ENCODE results near the gene C5orf46. TPM values are rescaled to one million over a fixed set of nuclear protein-coding genes. Genes with fewer than 3 reads are reported as not detected.

Gene C5orf46
- total and polyA plus RNA-seq, 2 of the 4 experiments (the other 2 are of a cell fraction), result 1.3 TPM; not detected in 1

DNA sequence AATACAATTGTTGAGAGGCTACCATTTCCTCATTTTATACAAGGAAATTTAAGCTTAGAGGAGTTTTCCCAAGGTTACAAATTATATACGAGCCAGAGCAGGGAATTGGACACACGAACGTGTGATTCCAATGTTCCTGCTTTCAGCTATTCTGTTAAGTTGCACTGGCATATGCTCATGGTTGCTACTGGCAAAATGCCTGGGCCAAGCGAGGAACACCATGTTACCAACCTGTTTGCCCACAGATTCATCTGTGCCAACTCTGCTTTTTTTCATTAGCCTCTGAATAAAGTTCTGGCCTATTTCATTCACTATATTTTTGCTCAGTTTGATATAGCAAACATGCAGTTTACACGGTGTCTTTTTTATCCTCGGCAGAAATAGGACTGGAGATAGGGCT, 5.1 kb upstream of the C5orf46 start:
- no peak overlapping the region for H2AFZ ChIP-seq (replicated peaks; ENCODE audit: low read length, poor library complexity)
- H3K9me1 ChIP-seq (ENCODE audit: insufficient read depth, low read length), result peaks cover 3% of the 10 kb centered on the region; the same call in 1 of the 2 replicates
- H2AK5ac ChIP-seq (ENCODE audit: low read depth, low read length), result no peak overlapping the region
- no TSS peak for BruUV-seq (replicated peaks)
- H3K36me3 ChIP-seq (ENCODE audit: control insufficient read depth, insufficient read depth, low read length), result no peaks in the 10 kb centered on the region
- no peak overlapping the region for H3K56ac ChIP-seq (ENCODE audit: extremely low read depth, insufficient read depth, low read length)
- no peak overlapping the region for H2BK15ac ChIP-seq (ENCODE audit: low read depth, low read length)
- no peak overlapping the region for H2BK5ac ChIP-seq (ENCODE audit: low read depth, low read length, poor library complexity, severe bottlenecking)
- no peaks in the 10 kb centered on the region for H3K79me1 ChIP-seq (ENCODE audit: low read depth in 1 of 2, low read length in 2 of 2)
- no peak overlapping the region for H4K8ac ChIP-seq (ENCODE audit: low read depth in 2 of 2, low read length in 2 of 2)
- H3K4me1 ChIP-seq (ENCODE audit: control insufficient read depth, insufficient read depth, low read length), result peaks cover 3% of the 10 kb centered on the region; the same call in 1 of the 2 replicates
- ChIA-PET CTCF (no interaction called here), POLR2A (ENCODE audit: unreplicated experiment) (no interaction called here)
- dilution Hi-C loops (cut with HindIII; ENCODE audit: low sequenced_read_pairs, unreplicated experiment), result no loop called here
- no peak overlapping the region for H2BK120ac ChIP-seq (ENCODE audit: low read depth, low read length)
- H4K5ac ChIP-seq (ENCODE audit: low read depth, low read length), result no peak overlapping the region
- intact Hi-C loops (cut with micrococcal nuclease), result no loop called here
- DNase-seq, result no peak
- in situ Hi-C loops (cut with MboI; ENCODE audit: low sequenced_read_pairs), result no loop called here
- H3K4ac ChIP-seq (ENCODE audit: low read depth, low read length), result no peak overlapping the region
- H2AK9ac ChIP-seq (replicated peaks; ENCODE audit: low read depth, low read length, poor library complexity), result no peak overlapping the region
- H3K4me3 ChIP-seq (ENCODE audit: insufficient read depth, low read depth, low read length), result no peak overlapping the region
- no peaks in the 10 kb centered on the region for H3K27me3 ChIP-seq (ENCODE audit: control insufficient read depth, insufficient read depth, low read length)
- no peak for ATAC-seq (ENCODE audit: low read depth)
- H3K23ac ChIP-seq (ENCODE audit: low read depth, low read length), result no peak overlapping the region
- H3K4me2 ChIP-seq (ENCODE audit: low read depth, low read length), result no peak overlapping the region
- H4K20me1 ChIP-seq (ENCODE audit: insufficient read depth, low read length), result no peaks in the 10 kb centered on the region
- no peak overlapping the region for H3K27ac ChIP-seq (ENCODE audit: insufficient read depth, low read length)
- TF ChIP-seq RCOR1 (IDR thresholded peaks at IDR 0.05; ENCODE audit: insufficient replicate concordance, low read length) (no peak), CHD1 (IDR thresholded peaks at IDR 0.05; ENCODE audit: low read depth, low read length) (no peak), NFE2L2 (IDR thresholded peaks at IDR 0.05; ENCODE audit: low read depth, low read length) (no peak), CEBPB (IDR thresholded peaks at IDR 0.05; ENCODE audit: low read depth, low read length) (no peak), MAFK (IDR thresholded peaks at IDR 0.05; ENCODE audit: low read depth, low read length) (no peak), RAD21 (IDR thresholded peaks at IDR 0.05; ENCODE audit: low read length) (no peak), FOS (IDR thresholded peaks at IDR 0.05; ENCODE audit: low read depth, low read length) (no peak), RFX5 (IDR thresholded peaks at IDR 0.05; ENCODE audit: low read depth, low read length) (no peak), POLR2A (IDR thresholded peaks at IDR 0.05; ENCODE audit: low read depth, low read length) (no peak), SMC3 (IDR thresholded peaks at IDR 0.05; ENCODE audit: low read depth, low read length) (no peak), MAZ (IDR thresholded peaks at IDR 0.05; ENCODE audit: borderline replicate concordance, low read depth, low read length) (no peak), MXI1 (IDR thresholded peaks at IDR 0.05; ENCODE audit: borderline replicate concordance, low read depth, low read length) (no peak), BHLHE40 (IDR thresholded peaks at IDR 0.05; ENCODE audit: low read depth, low read length) (no peak)
- TF ChIP-seq, protein P1, sequence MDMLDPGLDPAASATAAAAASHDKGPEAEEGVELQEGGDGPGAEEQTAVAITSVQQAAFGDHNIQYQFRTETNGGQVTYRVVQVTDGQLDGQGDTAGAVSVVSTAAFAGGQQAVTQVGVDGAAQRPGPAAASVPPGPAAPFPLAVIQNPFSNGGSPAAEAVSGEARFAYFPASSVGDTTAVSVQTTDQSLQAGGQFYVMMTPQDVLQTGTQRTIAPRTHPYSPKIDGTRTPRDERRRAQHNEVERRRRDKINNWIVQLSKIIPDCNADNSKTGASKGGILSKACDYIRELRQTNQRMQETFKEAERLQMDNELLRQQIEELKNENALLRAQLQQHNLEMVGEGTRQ (IDR thresholded peaks at IDR 0.05; ENCODE audit: low read depth, low read length), result no peak
- TF ChIP-seq, protein P2, sequence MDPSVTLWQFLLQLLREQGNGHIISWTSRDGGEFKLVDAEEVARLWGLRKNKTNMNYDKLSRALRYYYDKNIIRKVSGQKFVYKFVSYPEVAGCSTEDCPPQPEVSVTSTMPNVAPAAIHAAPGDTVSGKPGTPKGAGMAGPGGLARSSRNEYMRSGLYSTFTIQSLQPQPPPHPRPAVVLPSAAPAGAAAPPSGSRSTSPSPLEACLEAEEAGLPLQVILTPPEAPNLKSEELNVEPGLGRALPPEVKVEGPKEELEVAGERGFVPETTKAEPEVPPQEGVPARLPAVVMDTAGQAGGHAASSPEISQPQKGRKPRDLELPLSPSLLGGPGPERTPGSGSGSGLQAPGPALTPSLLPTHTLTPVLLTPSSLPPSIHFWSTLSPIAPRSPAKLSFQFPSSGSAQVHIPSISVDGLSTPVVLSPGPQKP (IDR thresholded peaks at IDR 0.05; ENCODE audit: borderline replicate concordance, low read depth, low read length), result no peak
- TF ChIP-seq, protein P3, sequence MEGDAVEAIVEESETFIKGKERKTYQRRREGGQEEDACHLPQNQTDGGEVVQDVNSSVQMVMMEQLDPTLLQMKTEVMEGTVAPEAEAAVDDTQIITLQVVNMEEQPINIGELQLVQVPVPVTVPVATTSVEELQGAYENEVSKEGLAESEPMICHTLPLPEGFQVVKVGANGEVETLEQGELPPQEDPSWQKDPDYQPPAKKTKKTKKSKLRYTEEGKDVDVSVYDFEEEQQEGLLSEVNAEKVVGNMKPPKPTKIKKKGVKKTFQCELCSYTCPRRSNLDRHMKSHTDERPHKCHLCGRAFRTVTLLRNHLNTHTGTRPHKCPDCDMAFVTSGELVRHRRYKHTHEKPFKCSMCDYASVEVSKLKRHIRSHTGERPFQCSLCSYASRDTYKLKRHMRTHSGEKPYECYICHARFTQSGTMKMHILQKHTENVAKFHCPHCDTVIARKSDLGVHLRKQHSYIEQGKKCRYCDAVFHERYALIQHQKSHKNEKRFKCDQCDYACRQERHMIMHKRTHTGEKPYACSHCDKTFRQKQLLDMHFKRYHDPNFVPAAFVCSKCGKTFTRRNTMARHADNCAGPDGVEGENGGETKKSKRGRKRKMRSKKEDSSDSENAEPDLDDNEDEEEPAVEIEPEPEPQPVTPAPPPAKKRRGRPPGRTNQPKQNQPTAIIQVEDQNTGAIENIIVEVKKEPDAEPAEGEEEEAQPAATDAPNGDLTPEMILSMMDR (conservative IDR thresholded peaks at IDR 0.05; ENCODE audit: low read depth, low read length), result no peak
- no peaks in the 10 kb centered on the region for H3K9me3 ChIP-seq (ENCODE audit: control insufficient read depth, insufficient read depth, low read length)
- no peak overlapping the region for H3K18ac ChIP-seq (ENCODE audit: low read depth, low read length)
- WGBS, 2 experiments (ENCODE audit: extremely low coverage in 2 of 2, insufficient read length in 1 of 2), result no CpG with 5 or more reads among the region's 6 CpGs
- no peak overlapping the region for H2BK20ac ChIP-seq (ENCODE audit: low read depth, low read length)
- H4K91ac ChIP-seq (ENCODE audit: insufficient read depth, low read depth, low read length), result no peak overlapping the region
- H3K9ac ChIP-seq (ENCODE audit: low read depth, low read length), result no peak overlapping the region
- H3K14ac ChIP-seq (replicated peaks; ENCODE audit: low read depth, low read length), result no peak overlapping the region

Data from IMR-90 (cell line).